A673 (cell line): ENCODE results near the gene NECAB2.

Experiments
- EZH2 ChIP-seq: fragments of 200-600 bp; sonication (generic); IDR thresholded peaks from 2 replicates; pipeline ENCODE4 v1.6.1; 2017; ENCODE audit warnings: borderline replicate concordance, low read depth, mild to moderate bottlenecking, mixed read lengths, antibody characterized with exemption, low read length; ENCODE audit not compliant: poor library complexity, severe bottlenecking
- TF ChIP-seq, protein P1 (sequence below): fragments of 300-800, 200-600 bp; sonication (generic); conservative IDR thresholded peaks from 2 replicates; pipeline ENCODE4 v1.5.1; 2017; ENCODE audit warnings: low read depth, mild to moderate bottlenecking, antibody characterized with exemption, low read length, moderate library complexity, mixed read lengths

DNA sequence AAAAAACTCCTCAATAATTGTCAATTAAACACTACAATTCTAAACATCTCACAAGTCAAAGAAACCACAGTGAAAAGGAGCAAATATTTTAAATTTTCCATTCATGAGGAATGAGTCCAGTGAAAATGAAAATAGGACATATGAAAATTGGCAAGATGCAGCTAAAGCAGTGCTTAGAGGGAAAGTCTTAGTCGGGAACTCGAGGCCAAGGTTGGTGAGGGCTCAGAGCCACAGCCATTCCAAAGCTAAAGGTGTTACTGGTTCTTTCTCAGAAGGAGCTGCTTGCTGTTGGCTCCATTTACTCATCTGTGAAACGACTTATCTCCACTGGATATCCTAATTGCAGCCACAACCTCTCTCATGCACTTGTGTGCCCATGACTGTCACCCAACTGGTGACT lies 68.1 kb downstream of the NECAB2 start:
- TF ChIP-seq, protein P1, sequence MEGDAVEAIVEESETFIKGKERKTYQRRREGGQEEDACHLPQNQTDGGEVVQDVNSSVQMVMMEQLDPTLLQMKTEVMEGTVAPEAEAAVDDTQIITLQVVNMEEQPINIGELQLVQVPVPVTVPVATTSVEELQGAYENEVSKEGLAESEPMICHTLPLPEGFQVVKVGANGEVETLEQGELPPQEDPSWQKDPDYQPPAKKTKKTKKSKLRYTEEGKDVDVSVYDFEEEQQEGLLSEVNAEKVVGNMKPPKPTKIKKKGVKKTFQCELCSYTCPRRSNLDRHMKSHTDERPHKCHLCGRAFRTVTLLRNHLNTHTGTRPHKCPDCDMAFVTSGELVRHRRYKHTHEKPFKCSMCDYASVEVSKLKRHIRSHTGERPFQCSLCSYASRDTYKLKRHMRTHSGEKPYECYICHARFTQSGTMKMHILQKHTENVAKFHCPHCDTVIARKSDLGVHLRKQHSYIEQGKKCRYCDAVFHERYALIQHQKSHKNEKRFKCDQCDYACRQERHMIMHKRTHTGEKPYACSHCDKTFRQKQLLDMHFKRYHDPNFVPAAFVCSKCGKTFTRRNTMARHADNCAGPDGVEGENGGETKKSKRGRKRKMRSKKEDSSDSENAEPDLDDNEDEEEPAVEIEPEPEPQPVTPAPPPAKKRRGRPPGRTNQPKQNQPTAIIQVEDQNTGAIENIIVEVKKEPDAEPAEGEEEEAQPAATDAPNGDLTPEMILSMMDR: no peak
- no peak for TF ChIP-seq EZH2
